NCI-H2107 treated with DMSO at 0.1 percent for 48 hours (cell line): ENCODE data around the gene PLEKHH1.
A peak's percentile ranks its signal among the peaks of the same experiment; 100 is the strongest.
"Not testable (repeated sequence)": the region's sequence is repeated elsewhere in the genome, so short reads cannot be mapped to it uniquely, and the experiment has no call there.

Experiments used
- DNase-seq: peaks from one replicate; lab custom pipeline; 2025; ENCODE audit not compliant: unreplicated experiment; lab: John Stamatoyannopoulos, UW

The PLEKHH1 gene

DNA sequence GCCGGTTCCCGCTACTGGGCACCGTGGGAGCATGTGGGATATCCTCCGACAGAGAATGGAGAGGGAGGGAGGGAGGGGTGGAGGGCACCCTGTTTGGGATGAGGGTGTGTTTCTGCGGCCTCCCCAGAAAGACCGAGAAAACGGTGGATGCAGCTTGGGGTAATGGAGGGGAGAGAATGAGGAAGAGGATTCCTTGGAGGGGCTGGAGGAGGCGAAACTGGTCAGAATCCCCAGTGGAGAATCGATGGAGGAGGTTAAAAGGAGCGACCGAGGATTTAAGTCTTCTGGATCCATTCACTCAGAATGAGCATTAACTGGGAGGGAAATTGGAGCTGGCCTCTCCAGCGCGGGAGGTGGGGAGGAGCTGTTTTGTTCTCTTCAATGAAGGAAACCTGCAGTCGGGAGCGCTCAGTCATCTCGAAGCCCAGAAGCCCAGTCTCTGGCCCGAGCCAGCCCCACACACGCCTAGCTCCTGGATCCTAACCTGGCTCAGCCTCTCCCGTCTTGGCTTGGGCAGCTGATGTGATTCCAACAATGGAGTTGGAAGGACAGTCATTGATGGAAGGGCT is 87.2 kb downstream of the PLEKHH1 start:
- peak; percentile 86 for DNase-seq

DNA sequence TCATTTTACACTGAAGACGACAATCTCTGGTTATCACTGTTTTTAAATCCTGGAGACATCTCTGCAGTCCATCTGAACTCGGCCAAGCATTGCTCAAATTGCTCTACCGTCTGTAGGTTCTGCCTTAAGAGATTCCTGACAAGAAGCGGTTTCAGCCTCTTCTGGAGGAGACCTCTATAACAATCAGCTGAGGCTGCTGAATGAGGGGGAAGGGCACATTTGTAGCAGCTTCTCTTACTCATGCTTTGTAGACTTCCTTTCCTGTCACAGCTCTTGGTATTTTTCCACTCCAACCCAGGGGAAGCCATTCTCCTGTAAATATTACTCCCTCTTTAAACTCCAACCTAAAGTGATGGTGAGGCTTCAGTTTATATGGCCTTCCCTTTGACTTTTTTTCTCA is 89.6 kb downstream of the PLEKHH1 start:
- DNase-seq: peak; percentile 96

DNA sequence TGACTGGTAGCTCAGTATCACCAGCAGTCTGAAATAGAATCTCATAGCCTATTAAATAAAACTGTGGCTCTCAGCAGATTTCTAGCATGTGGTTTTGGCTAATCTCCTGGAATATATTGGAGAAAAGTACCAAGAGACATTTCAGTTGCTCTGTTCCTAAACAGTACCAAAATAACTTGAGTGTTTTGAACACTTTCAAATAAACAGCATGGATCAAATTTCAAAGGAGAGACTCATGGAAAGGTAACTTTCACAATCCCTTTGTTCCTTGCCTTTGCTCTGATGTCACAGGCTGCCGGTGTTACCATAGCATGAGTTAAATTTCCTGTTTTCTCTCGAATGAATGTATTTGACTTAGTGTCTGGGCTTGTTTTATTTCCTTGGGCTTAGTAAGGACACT is 90.0 kb downstream of the PLEKHH1 start:
- peak; percentile 96 for DNase-seq

DNA sequence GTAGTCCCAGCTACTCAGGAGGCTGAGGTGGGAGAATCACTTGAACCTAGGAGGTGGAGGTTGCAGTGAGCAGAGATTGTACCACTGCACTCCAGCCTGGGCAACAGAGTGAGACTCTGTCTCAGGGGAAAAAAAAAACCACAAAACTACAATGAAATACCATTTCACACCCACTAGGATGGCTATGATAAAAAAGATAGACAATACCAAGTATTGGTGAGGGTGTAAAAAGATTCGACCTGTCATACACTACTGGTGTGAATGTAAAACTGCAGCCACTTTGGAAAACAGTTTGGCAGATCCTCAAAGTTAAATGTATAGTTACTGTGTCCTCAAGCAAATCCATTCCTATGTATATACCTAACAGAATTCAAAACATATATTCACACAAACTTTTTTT is 93.0 kb downstream of the PLEKHH1 start:
- DNase-seq: not testable (repeated sequence)

DNA sequence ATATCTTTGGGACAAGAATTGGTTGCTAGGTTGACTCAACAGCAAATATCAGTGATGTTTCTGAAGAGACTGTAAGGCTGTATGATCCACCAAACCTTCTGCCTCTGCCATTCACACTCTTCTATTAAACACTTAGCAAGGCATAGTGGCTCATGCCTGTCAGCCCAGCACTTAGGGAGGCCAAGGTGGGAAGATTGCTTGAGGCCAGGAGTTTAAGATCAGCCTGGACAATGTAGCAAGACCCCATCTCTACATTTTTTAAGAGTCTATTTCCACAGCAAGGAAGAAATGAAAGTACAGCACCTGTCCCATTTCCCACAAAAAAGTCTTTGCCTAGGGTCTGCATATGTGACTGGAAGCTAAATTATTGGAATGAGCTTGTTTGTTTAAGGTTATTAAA is 94.4 kb downstream of the PLEKHH1 start:
- no peak for DNase-seq

DNA sequence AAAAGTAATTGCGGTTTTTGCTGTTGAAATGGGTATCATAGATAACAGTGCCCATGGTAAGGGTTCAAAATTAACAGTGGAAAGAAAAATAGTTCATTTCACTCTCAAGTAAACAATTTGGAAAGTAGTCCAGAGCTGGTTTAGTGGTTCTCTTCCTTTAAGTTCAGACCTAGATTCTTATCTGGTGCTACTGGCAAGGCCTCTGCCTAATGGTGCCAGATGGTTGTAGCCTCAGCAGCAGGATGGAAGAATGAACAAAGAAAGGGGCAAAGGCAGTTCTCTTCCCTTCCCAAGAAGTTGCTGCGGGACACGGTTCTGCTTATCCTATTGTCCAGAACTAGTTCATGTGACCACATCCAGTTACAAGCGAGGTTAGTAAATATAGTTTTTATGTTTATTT is 97.1 kb downstream of the PLEKHH1 start:
- DNase-seq: no peak

DNA sequence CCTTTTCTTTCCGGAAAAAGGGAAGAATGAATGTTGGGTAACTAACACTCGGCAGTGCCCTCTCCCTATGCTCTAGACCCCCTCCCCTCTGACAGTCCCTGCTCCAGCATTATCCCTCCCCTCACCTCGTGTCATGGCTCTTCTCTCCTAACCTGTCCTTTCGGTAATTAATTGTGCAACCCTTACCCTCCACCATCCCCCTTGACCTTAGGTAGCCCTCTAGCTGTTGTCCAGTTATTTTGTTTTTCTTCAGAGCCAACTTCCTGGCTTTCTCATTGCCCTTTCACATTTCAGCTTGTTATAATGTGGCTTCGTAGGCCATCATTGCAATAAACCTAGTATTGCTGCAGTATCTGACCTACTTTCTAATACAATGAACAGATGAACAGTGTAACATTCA is 97.8 kb downstream of the PLEKHH1 start:
- DNase-seq: no peak

DNA sequence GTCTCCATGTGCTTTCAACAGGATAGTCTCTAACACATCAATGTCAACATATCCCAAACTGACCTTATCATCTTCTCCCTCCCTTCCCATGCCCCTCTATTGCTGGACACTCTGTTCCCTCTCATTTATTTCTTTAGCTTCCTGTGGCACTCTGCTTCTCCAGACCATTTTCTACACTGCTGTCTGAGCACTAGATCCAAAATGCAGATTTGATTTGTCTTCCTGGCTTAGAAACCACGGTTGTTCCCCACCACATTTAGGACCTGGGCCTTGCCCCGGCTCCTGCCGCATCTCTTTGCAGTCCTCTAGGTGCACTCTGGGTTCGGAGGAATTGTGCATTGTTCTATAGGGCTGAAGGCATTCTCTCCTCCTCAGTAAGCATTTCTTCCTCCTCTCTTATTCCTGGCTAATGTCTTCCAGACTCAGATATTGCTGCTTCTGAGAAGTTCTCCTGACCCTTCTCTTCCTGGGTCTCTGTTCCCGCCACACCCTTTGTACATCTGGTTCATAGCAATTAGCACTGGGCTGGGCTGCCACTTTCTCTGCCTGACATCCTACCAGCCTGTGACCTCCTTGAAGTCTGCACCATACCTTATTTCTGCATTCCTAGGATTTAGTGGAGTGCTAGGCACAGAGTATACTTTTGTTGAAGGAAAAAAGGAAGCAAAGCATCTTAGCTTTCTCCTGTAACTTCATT is 100.5 kb downstream of the PLEKHH1 start:
- no peak for DNase-seq

DNA sequence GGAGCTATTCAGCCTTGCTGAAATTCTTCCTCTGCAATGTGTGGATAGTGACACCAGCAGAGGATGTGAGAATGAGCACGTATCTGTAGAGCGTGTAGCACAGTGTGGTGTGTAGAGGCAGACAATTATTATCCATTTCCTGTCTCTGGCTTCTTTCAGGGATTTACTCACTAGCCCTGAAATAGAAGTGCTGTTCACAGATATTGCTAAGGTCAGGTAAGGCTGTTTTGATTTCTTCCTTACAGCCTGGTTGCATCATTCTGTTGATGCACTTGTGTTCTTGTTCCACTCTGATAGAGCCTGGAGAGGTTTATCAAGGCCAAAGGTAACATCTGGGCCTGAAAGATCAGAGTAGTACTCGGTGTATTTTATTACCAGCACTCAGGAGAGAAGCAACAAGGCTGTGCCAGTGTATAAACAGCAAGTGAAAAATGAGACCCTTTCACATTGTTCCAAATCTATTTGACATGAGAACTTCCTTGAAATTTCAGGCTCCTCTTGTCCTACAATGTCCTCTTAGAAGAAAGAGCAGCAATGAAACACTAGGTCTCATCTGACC is 103.3 kb downstream of the PLEKHH1 start:
- DNase-seq: peak; percentile 94

DNA sequence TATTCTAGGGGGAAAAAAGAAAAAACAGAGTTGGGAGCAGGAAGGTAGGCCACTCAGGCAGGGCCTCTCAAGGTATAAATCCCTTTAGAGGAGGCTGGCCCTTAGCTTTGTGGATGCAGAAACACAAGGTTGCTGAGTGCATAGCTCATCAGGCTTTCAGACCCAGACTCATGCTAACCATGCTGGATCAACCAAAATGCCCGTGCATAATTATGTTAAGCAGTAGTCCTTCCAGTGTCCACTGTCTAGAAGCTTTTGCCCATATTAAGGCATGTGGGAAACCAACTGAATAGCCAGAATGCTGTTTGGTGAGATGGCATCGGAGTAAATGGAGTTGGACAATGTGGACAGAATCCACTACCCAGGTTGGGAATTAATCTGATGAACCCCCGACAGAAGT is 105.6 kb downstream of the PLEKHH1 start:
- no peak for DNase-seq
